ENCODE data around the gene TAS2R40.

The TAS2R40 gene

DNA sequence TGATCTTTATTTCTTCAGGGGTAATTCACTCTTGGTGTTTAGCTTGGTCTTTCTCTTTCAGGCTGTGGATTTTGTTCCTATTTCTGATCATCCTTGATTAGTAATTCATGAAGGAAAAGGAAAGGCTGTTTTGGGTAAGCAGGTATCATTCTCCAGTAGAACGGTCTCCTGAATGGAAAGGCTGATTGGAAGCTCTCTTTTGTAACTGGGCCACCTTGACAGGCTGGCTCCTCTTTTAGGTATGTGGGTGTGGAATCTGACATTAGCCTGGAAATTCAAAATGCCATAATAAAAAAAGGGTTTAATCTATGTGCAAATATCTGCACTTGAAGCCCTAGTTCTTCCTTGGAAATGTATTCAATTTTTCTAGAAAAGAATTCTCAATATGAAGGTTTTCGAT is 19.7 kb upstream of the TAS2R40 start:
- no peaks in the 10 kb centered on the region for H3K79me2 ChIP-seq (ENCODE audit: insufficient read depth, low read length)
- H2AFZ ChIP-seq (ENCODE audit: low read depth, low read length, severe bottlenecking), result no peak overlapping the region
- H3K27ac ChIP-seq (ENCODE audit: low read depth, low read length), result no peak overlapping the region
- TF ChIP-seq EZH2phosphoT487 (conservative IDR thresholded peaks at IDR 0.05; ENCODE audit: low read length), result no peak
- TF ChIP-seq, protein P1, sequence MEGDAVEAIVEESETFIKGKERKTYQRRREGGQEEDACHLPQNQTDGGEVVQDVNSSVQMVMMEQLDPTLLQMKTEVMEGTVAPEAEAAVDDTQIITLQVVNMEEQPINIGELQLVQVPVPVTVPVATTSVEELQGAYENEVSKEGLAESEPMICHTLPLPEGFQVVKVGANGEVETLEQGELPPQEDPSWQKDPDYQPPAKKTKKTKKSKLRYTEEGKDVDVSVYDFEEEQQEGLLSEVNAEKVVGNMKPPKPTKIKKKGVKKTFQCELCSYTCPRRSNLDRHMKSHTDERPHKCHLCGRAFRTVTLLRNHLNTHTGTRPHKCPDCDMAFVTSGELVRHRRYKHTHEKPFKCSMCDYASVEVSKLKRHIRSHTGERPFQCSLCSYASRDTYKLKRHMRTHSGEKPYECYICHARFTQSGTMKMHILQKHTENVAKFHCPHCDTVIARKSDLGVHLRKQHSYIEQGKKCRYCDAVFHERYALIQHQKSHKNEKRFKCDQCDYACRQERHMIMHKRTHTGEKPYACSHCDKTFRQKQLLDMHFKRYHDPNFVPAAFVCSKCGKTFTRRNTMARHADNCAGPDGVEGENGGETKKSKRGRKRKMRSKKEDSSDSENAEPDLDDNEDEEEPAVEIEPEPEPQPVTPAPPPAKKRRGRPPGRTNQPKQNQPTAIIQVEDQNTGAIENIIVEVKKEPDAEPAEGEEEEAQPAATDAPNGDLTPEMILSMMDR (IDR thresholded peaks at IDR 0.05; ENCODE audit: insufficient read depth, low read length, poor library complexity, severe bottlenecking), result no peak
- no peak overlapping the region for H3K4me2 ChIP-seq (ENCODE audit: low read depth, low read length, poor library complexity, severe bottlenecking)
- H3K27me3 ChIP-seq (ENCODE audit: low read length), result no peaks in the 10 kb centered on the region
- H3K9ac ChIP-seq (ENCODE audit: low read length), result no peak overlapping the region
- no peak overlapping the region for H3K4me3 ChIP-seq (ENCODE audit: insufficient read depth, low read length, poor library complexity, severe bottlenecking)
- H4K20me1 ChIP-seq (ENCODE audit: low read depth, low read length), result no peaks in the 10 kb centered on the region
- no peaks in the 10 kb centered on the region for H3K9me3 ChIP-seq (ENCODE audit: insufficient read depth, low read length)
- H3F3A ChIP-seq (ENCODE audit: insufficient read depth), result no peaks in the 10 kb centered on the region
- no peaks in the 10 kb centered on the region for H3K9me2 ChIP-seq (replicated peaks; ENCODE audit: insufficient read depth, low read length)
- no peaks in the 10 kb centered on the region for H3K36me3 ChIP-seq (ENCODE audit: low read length)

DNA sequence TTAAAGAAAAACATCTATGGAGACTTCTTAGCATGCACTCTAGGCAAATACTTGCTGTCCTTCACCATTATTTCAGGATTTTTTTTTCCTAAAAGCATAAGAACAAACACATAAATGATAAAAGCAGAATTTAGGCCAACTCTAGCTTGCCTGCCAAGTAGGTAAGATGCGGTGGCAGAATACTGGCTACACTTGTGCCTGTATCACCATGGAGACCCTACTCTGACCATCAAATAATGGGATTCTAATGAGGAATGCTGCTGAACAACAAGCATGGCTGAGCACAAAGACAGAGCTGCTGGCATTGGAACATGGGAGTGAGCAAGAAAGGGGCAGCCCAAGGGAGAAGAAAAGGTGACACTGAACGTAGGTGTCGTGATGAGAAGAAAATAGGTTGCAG is 18.5 kb upstream of the TAS2R40 start:
- no peak overlapping the region for H3K4me2 ChIP-seq (ENCODE audit: low read depth, low read length, poor library complexity, severe bottlenecking)
- no peak overlapping the region for H2AFZ ChIP-seq (ENCODE audit: low read depth, low read length, severe bottlenecking)
- no peak overlapping the region for H3K27ac ChIP-seq (ENCODE audit: low read depth, low read length)
- no peaks in the 10 kb centered on the region for H3K79me2 ChIP-seq (ENCODE audit: insufficient read depth, low read length)
- H3K36me3 ChIP-seq (ENCODE audit: low read length), result no peaks in the 10 kb centered on the region
- no peak overlapping the region for H3K9ac ChIP-seq (ENCODE audit: low read length)
- H4K20me1 ChIP-seq (ENCODE audit: low read depth, low read length), result no peaks in the 10 kb centered on the region
- H3K4me3 ChIP-seq (ENCODE audit: insufficient read depth, low read length, poor library complexity, severe bottlenecking), result no peak overlapping the region
- TF ChIP-seq EZH2phosphoT487 (conservative IDR thresholded peaks at IDR 0.05; ENCODE audit: low read length), result no peak
- TF ChIP-seq, protein P1 (IDR thresholded peaks at IDR 0.05; ENCODE audit: insufficient read depth, low read length, poor library complexity, severe bottlenecking), result no peak
- H3F3A ChIP-seq (ENCODE audit: insufficient read depth), result no peaks in the 10 kb centered on the region
- H3K9me3 ChIP-seq (ENCODE audit: insufficient read depth, low read length), result no peaks in the 10 kb centered on the region
- H3K27me3 ChIP-seq (ENCODE audit: low read length), result no peaks in the 10 kb centered on the region
- no peaks in the 10 kb centered on the region for H3K9me2 ChIP-seq (replicated peaks; ENCODE audit: insufficient read depth, low read length)

DNA sequence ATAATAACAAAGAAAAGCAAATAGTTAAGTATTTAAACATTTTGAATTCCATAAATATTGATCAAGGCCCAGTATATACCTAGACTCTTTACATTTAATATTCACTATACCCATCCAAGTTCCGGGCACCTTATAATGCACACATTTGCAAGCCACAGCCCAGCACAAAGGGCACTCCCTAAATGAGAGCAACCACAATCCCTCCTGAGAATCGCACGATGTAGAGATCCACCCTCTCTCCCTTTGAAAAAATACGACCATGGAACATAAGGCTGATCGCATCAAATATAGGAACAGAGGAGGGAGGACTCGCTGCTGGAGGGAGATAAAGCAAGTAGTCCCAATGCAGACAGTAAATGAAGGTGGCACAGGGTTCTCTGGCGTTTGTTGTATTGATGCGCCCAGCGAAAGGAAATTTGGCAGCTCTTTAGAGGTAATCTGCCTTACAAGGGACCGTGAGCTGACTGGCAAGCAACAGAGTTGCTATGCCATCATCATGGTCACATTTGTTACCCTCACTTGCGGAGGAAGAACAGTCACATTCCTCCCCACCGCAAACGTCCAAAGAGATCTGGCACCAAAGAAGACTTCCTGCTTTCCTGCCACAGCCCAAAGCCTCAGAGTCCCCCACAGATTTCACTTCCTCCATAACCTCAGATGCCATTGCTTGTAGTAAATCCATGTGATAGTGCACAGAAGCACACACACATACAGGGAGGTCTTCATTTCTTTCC is 16.1 kb upstream of the TAS2R40 start:
- H2AFZ ChIP-seq (ENCODE audit: low read depth, low read length, severe bottlenecking), result no peak overlapping the region
- H3K27ac ChIP-seq (ENCODE audit: low read depth, low read length), result no peak overlapping the region
- H4K20me1 ChIP-seq (ENCODE audit: low read depth, low read length), result no peaks in the 10 kb centered on the region
- peak overlapping the region; percentile 10 for H3K4me2 ChIP-seq (ENCODE audit: low read depth, low read length, poor library complexity, severe bottlenecking)
- no peaks in the 10 kb centered on the region for H3K9me2 ChIP-seq (replicated peaks; ENCODE audit: insufficient read depth, low read length)
- H3F3A ChIP-seq (ENCODE audit: insufficient read depth), result no peaks in the 10 kb centered on the region
- no peaks in the 10 kb centered on the region for H3K27me3 ChIP-seq (ENCODE audit: low read length)
- no peaks in the 10 kb centered on the region for H3K9me3 ChIP-seq (ENCODE audit: insufficient read depth, low read length)
- no peak overlapping the region for H3K9ac ChIP-seq (ENCODE audit: low read length)
- no peaks in the 10 kb centered on the region for H3K79me2 ChIP-seq (ENCODE audit: insufficient read depth, low read length)
- TF ChIP-seq EZH2phosphoT487 (conservative IDR thresholded peaks at IDR 0.05; ENCODE audit: low read length), result no peak
- TF ChIP-seq, protein P1 (IDR thresholded peaks at IDR 0.05; ENCODE audit: insufficient read depth, low read length, poor library complexity, severe bottlenecking), result no peak
- H3K4me3 ChIP-seq (ENCODE audit: insufficient read depth, low read length, poor library complexity, severe bottlenecking), result no peak overlapping the region
- H3K36me3 ChIP-seq (ENCODE audit: low read length), result no peaks in the 10 kb centered on the region
